HG03159 (cell line): Measurements from ENCODE around the gene GCNT2.
"Not testable (repeated sequence)": the region's sequence is repeated elsewhere in the genome, so short reads cannot be mapped to it uniquely, and the experiment has no call there.

Source experiments
- ATAC-seq: cut with Tn5 transposase; IDR thresholded peaks from one replicate; pipeline ENCODE4 v1.9.1; 2021; ENCODE audit warnings: mild to moderate bottlenecking, moderate library complexity; ENCODE audit not compliant: unreplicated experiment

The GCNT2 gene

DNA sequence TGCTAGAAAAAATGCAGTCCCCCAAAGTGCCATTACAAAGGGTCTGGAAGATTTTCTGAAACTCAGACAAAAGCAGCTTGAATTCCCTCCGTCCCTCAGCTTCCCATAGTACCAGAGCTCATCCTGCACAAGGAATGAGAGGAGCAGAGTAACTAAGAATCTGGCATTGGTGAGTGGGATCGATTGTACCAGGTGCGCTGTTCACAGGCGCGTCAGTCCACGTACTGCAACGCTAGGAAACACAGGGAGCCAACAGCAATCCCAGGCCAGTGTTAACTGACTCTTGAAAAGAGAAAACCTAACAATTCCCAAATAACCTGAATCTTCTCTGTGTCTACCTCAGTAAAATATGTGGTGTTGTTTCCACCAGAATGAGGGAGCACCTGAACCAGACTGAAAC, 77.9 kb downstream of the GCNT2 start:
- no peak for ATAC-seq

GRCh38 chr6:10600681-10601080, 79.5 kb downstream of the GCNT2 start:
- ATAC-seq, result not testable (repeated sequence)

DNA sequence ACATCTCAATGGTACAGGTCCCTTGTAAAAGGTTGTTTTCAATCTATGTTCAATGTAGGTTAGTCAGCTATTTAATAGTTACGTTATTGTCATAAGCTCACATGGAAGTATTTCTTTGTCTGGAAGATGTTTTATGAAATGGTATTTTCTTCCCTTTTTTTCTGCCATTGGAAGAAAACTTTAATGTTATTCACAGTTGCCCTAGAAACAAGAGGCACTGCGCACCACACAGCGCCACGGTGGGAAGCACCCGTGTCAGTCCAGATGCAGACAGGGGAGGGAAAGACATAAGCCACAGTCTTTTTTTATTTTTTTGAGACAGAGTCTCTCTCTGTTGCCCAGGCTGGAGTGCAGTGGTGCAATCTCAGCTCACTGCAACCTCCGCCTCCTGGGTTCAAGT, 82.1 kb downstream of the GCNT2 start:
- ATAC-seq, result no peak

GRCh38 chr6:10609038-10609437, 87.9 kb downstream of the GCNT2 start:
- no peak for ATAC-seq

DNA sequence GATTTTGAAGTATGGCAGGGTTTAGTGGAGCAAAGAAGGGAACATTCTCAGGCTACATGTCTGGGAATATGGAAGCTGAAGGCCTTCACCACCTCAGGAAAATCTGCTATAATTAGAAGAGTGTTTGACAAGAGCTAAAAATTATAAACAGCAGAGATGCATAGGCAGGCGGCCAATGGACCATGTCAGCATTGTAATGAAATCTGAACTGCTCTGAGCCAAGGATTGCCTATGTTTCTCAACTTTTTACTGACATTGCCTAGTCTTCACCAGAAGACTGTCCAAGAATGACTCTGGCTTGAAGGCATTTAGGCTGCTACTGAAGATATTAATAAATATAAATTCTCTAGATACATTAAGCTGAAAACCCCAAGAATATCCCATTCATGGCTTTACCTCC, 89.1 kb downstream of the GCNT2 start:
- no peak for ATAC-seq

DNA sequence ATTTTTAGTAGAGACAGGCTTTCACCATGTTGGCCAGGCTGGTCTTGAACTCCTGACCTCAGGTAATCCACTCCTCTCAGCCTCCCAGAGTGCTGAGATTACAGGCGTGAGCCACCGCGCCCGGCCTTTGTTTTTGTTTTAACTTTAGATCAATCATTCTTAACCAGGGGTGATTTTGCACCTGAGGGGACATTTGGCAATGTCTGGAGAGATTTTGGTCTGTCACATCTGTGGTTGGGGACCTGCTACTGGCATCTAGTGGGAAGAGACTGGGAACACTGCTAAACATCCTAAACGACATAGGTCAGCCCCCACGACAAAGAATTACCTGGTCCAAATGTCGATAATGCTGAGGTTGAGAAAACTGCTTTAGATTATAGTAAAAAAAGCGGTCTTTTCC, 91.0 kb downstream of the GCNT2 start:
- no peak for ATAC-seq

- no peak for ATAC-seq
These were observed 91.9 kb downstream of the GCNT2 start for GRCh38 chr6:10613077-10613476.

DNA sequence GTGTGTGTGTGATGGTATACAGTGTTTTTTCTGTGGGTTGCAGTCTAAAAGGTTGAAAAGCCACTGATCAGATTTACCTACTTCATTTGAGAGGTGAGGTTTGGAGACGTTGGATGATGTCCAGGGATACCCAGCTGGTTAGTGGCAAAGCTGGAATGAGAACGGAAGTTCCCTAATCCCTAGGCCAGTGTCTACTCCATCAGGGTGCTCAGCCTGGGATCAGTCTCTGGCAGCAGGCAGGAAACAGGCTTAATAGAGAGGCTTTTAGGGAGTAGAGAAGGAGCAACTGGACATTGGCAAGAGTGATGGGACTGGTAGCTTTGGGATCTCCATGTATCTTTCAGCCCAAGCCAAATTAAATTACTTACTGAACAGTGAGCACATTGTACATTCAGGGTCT, 92.6 kb downstream of the GCNT2 start:
- ATAC-seq, result no peak

- no peak for ATAC-seq
These were observed 94.5 kb downstream of the GCNT2 start for GRCh38 chr6:10615675-10616074.

- ATAC-seq, result not testable (repeated sequence)
These were observed 95.1 kb downstream of the GCNT2 start for GRCh38 chr6:10616266-10616665.

DNA sequence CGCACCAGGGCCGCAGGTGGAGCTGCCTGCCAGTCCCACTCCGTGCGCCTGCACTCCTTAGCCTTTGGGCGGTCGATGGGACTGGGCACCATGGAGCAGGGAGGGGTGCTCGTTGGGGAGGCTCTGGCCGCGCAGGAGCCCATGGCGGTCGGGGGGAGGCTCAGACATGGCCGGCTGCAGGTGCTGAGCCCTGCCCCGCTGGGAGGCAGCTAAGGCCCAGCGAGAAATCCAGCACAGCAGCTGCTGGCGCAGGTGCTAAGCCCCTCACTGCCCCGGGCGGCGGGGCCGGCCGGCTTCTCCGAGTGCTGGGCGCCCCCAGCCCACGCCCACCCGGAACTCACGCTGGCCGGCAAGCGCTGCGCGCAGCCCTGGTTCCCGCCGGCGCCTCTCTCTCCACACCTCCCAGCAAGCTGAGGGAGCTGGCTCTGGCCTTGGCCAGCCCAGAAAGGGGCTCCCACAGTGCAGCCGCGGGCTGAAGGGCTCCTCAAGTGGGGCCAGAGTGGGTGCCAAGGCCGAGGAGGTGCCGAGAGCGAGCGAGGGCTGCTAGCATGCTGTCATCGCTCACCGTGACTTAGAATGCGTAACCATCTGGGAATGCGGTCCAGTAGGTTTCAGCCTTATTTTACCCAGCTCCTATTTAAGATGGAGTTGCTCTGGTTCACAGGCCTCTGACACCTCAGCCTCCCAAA, 96.0 kb downstream of the GCNT2 start:
- ATAC-seq, result no peak

- no peak for ATAC-seq
These were observed 97.3 kb downstream of the GCNT2 start for GRCh38 chr6:10618409-10618808.

GRCh38 chr6:10621213-10621612, 100.1 kb downstream of the GCNT2 start:
- no peak for ATAC-seq

DNA sequence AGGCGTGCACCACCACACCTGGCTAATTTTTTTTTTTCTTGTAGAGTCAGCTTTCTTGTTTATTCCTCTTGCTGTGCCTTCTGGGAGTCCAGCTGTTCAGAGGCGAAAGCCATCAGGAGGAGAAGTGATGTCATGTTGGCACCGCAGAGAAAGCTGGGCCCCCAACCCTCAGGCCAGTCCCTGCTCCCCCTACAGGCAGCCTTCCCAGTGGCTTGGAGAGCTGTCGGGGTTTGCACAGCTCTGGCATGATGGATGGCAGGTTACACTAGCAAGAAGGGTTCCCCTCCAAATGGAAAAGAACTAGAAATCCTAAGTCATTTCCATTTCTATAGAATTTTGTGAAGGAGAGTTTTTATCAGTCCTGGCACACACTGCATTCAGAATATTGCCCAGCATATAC, 100.7 kb downstream of the GCNT2 start:
- ATAC-seq, result no peak

- no peak for ATAC-seq
These were observed 103.7 kb downstream of the GCNT2 start for GRCh38 chr6:10624836-10625235.

DNA sequence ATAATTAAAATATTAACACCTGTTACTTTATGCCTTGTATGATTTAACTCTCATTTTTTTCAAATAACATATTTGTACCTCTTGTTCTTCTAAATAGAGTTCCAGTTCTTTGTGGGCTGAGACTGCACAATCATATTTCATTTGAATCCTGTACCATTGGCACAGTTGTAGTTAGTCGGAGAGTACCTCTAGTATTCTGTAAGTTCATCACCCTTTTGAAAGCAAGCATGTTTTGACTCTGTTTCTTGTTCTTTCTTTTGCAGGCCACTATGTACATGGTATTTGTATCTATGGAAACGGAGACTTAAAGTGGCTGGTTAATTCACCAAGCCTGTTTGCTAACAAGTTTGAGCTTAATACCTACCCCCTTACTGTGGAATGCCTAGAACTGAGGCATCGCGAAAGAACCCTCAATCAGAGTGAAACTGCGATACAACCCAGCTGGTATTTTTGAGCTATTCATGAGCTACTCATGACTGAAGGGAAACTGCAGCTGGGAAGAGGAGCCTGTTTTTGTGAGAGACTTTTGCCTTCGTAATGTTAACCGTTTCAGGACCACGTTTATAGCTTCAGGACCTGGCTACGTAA, 105.1 kb downstream of the GCNT2 start:
- ATAC-seq, result no peak

- no peak for ATAC-seq
These were observed 106.6 kb downstream of the GCNT2 start for GRCh38 chr6:10627800-10628199.

DNA sequence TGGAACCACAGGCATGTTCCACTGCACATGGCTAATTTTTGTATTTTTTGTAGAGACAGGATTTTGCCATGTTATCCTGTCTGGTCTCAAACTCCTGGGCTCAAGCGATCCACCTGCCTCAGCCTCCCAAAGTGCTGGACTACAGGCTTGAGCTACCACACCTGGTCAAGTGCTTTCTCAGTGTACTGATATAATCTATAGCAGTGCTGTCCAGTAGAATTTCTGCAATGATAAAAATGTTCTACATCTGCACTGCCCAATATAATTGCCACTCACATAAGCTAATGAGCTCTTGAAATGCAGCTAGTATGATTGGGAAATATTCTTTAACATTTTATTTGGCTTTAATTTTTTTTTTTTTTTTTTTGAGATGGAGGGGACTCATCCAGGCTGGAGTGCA, 109.0 kb downstream of the GCNT2 start:
- ATAC-seq, result no peak

- peak; percentile 99 for ATAC-seq
These were observed 112.1 kb downstream of the GCNT2 start for GRCh38 chr6:10633216-10633615.

GRCh38 chr6:10640412-10640811, 119.3 kb downstream of the GCNT2 start:
- no peak for ATAC-seq

- no peak for ATAC-seq
These were observed 120.4 kb downstream of the GCNT2 start for GRCh38 chr6:10641528-10641927.

DNA sequence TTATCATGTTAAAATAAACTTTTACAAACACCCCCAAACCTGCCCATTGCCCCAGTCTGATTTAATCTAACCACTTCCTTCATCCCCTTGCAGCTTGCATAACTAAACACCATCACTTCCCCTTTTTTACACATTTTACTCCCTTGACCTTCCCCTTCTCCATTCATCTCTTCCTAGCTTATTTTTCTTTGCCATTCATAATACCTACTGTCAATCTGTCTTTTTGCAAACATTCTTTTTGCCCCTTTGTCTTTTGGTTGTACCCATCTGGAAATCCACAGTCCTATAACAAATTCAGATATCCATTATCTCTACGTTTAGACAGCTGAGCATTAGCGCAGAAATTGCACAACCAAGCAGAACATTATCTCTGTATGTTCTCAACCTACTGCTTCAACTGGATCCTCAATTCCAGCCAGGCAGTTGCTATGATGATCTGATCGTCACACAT, 122.1 kb downstream of the GCNT2 start:
- peak; percentile 96 for ATAC-seq

DNA sequence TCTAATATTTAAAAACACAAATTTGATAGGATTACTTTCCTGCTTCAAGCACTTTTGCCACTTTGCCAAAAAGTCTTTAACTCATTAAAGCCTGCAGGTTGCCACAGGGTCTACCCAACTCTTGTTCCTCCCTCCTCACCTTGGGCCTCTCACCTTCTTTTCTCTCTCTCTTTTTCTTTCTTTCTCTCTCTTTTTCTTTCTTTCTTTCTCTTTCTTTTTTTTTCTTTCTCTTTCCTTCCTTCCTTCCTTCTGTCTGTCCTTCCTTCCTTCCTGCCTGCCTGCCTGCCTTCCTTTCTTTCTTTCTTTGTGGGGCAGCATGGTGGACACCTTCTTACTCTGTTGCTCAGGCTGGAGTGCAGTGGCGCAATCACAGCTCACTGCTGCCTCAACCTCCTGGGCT, 123.1 kb downstream of the GCNT2 start:
- no peak for ATAC-seq
